ENCODE data around the gene SIPA1L3.

Gene SIPA1L3

GRCh38 chr19:38164526-38164925 is 257.5 kb downstream of the SIPA1L3 start:
- Histone ChIP-seq H3K9me3 (ENCODE audit: control insufficient read depth, insufficient read depth, low read length) (0 out of 2 replicates have a peak, but pooled peaks cover 4% of the 10 kb centered on the region), H3K9ac (ENCODE audit: low read depth, low read length) (no peak overlapping the region), H3K27me3 (ENCODE audit: control insufficient read depth, insufficient read depth, low read length) (no peaks in the 10 kb centered on the region), H3K36me3 (ENCODE audit: control insufficient read depth, insufficient read depth, low read length) (peaks cover 46% of the 10 kb centered on the region), H3K4me1 (ENCODE audit: control insufficient read depth, insufficient read depth, low read length) (peaks cover 7% of the 10 kb centered on the region), H3K27ac (ENCODE audit: low read depth, low read length) (no peak overlapping the region), H3K4me3 (ENCODE audit: low read depth, low read length) (no peak overlapping the region)

DNA sequence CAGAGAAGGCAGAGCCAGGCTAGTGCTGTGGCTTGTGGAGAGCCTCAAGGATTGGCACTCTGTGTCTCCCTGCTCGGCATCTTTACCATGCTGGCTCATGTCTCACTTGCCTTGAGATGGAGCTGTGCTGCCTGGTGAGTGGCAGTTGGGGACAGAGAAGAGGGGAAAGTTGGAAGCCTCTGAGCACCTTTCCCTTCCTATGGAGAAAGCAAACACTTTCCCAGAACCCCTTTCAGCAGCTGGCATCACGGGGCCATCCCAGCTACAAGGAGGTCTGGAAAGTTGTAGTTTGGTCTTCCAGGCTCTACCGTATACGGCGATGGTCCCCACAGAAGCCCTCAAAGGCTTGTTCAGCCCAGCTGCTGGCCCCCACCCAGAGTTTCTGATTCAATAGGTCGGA is 258.3 kb downstream of the SIPA1L3 start:
- Histone ChIP-seq H3K4me1 (ENCODE audit: control insufficient read depth, insufficient read depth, low read length) (peaks cover 11% of the 10 kb centered on the region), H3K36me3 (ENCODE audit: control insufficient read depth, insufficient read depth, low read length) (peaks cover 45% of the 10 kb centered on the region), H3K9me3 (ENCODE audit: control insufficient read depth, insufficient read depth, low read length) (0 out of 2 replicates have a peak, but pooled peaks cover 4% of the 10 kb centered on the region), H3K27me3 (ENCODE audit: control insufficient read depth, insufficient read depth, low read length) (no peaks in the 10 kb centered on the region), H3K27ac (ENCODE audit: low read depth, low read length) (no peak overlapping the region), H3K4me3 (ENCODE audit: low read depth, low read length) (no peak overlapping the region), H3K9ac (ENCODE audit: low read depth, low read length) (no peak overlapping the region)

- no peak overlapping the region for H3K4me3 ChIP-seq (ENCODE audit: low read depth, low read length)
- peaks cover 11% of the 10 kb centered on the region for H3K4me1 ChIP-seq (ENCODE audit: control insufficient read depth, insufficient read depth, low read length)
- H3K27ac ChIP-seq (ENCODE audit: low read depth, low read length), result no peak overlapping the region
- H3K27me3 ChIP-seq (ENCODE audit: control insufficient read depth, insufficient read depth, low read length), result no peaks in the 10 kb centered on the region
- no peaks in the 10 kb centered on the region for H3K9me3 ChIP-seq (ENCODE audit: control insufficient read depth, insufficient read depth, low read length)
- H3K36me3 ChIP-seq (ENCODE audit: control insufficient read depth, insufficient read depth, low read length), result peaks cover 28% of the 10 kb centered on the region
- H3K9ac ChIP-seq (ENCODE audit: low read depth, low read length), result no peak overlapping the region
Measured at GRCh38 chr19:38168637-38169036, 261.6 kb downstream of the SIPA1L3 start.

- Histone ChIP-seq H3K27me3 (ENCODE audit: control insufficient read depth, insufficient read depth, low read length) (no peaks in the 10 kb centered on the region), H3K9ac (ENCODE audit: low read depth, low read length) (no peak overlapping the region)
Measured at GRCh38 chr19:38170334-38170733, 263.3 kb downstream of the SIPA1L3 start.

GRCh38 chr19:38172001-38172400 is 265.0 kb downstream of the SIPA1L3 start:
- Histone ChIP-seq H3K36me3 (ENCODE audit: control insufficient read depth, insufficient read depth, low read length) (peaks cover 4% of the 10 kb centered on the region), H3K4me3 (ENCODE audit: low read depth, low read length) (no peak overlapping the region), H3K9ac (ENCODE audit: low read depth, low read length) (no peak overlapping the region), H3K27me3 (ENCODE audit: control insufficient read depth, insufficient read depth, low read length) (no peaks in the 10 kb centered on the region), H3K4me1 (ENCODE audit: control insufficient read depth, insufficient read depth, low read length) (peaks cover 11% of the 10 kb centered on the region), H3K27ac (ENCODE audit: low read depth, low read length) (no peak overlapping the region), H3K9me3 (ENCODE audit: control insufficient read depth, insufficient read depth, low read length) (no peaks in the 10 kb centered on the region)

More at GRCh38 chr19:38170334-38170733, 263.3 kb downstream of the SIPA1L3 start:
- Histone ChIP-seq H3K27ac (ENCODE audit: low read depth, low read length) (no peak overlapping the region), H3K9me3 (ENCODE audit: control insufficient read depth, insufficient read depth, low read length) (no peaks in the 10 kb centered on the region), H3K4me3 (ENCODE audit: low read depth, low read length) (no peak overlapping the region), H3K4me1 (ENCODE audit: control insufficient read depth, insufficient read depth, low read length) (peaks cover 11% of the 10 kb centered on the region), H3K36me3 (ENCODE audit: control insufficient read depth, insufficient read depth, low read length) (peaks cover 12% of the 10 kb centered on the region)

DNA sequence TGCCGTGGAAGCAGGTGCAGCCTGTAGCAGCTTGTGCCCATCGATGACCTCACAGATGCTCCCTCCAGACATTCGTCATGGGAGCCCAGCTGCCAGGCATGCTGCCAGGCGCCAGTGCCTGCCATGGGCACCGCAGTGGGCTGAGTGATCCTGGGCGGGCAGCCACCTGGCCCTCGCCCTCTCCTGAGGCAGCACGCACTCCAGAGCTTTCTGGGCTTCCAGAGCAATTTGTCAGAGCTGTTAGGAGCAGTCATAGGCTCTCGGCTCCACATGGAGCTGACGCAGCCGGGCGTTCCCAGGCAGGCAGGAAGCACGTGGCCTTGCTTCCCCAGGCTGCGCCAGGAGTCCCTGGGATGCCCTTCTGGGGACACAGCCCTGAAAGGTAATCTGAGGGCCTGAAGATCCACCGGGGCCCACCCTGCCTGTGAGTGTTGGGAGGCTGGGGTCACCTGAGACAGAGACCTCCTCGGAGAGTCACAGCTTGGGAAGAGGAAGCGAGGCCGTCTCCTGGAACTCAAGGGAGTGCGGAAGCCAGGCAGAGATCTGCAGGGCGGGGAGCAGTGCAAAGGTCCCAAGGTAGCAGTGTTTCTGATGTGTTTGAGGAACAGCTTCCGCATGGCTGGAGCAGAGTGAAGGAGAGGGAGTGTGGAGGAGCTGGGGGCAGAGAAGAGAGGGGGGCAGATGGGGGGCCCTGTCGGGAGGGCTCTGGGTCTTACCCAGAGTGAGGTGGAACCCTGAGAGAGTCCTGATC is 266.5 kb downstream of the SIPA1L3 start:
- H3K27me3 ChIP-seq (ENCODE audit: control insufficient read depth, insufficient read depth, low read length), result no peaks in the 10 kb centered on the region
- H3K4me3 ChIP-seq (ENCODE audit: low read depth, low read length), result no peak overlapping the region
- no peaks in the 10 kb centered on the region for H3K9me3 ChIP-seq (ENCODE audit: control insufficient read depth, insufficient read depth, low read length)
- H3K9ac ChIP-seq (ENCODE audit: low read depth, low read length), result no peak overlapping the region
- no peak overlapping the region for H3K27ac ChIP-seq (ENCODE audit: low read depth, low read length)
- H3K4me1 ChIP-seq (ENCODE audit: control insufficient read depth, insufficient read depth, low read length), result peaks cover 9% of the 10 kb centered on the region
- H3K36me3 ChIP-seq (ENCODE audit: control insufficient read depth, insufficient read depth, low read length), result peaks cover 4% of the 10 kb centered on the region

DNA sequence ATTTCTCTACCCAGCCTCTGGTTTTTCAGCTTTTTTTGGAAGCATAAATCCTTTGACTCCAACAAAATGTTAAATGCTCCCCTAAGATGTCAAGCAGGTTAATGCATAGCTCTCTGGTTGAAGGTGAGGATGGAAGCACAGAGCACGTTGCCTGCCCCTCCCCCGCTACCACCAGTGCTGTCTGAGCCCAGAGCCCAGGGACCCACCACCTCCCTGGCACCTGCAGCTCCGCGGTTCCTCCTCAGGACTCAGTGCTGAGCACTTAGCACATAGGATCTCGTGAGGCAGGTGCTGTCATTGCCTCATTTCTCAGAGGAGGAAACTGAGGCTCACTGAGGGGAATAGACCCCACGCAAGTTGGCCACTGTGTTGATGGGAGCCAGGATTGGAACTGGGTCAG is 268.4 kb downstream of the SIPA1L3 start:
- no peak overlapping the region for H3K27ac ChIP-seq (ENCODE audit: low read depth, low read length)
- no peaks in the 10 kb centered on the region for H3K36me3 ChIP-seq (ENCODE audit: control insufficient read depth, insufficient read depth, low read length)
- peaks cover 4% of the 10 kb centered on the region; the same call in 1 of the 2 replicates for H3K9me3 ChIP-seq (ENCODE audit: control insufficient read depth, insufficient read depth, low read length)
- H3K4me1 ChIP-seq (ENCODE audit: control insufficient read depth, insufficient read depth, low read length), result no peaks in the 10 kb centered on the region
- no peak overlapping the region for H3K9ac ChIP-seq (ENCODE audit: low read depth, low read length)
- H3K4me3 ChIP-seq (ENCODE audit: low read depth, low read length), result no peak overlapping the region
- no peaks in the 10 kb centered on the region for H3K27me3 ChIP-seq (ENCODE audit: control insufficient read depth, insufficient read depth, low read length)

- Histone ChIP-seq H3K36me3 (ENCODE audit: control insufficient read depth, insufficient read depth, low read length) (peaks cover 6% of the 10 kb centered on the region; the same call in 1 of the 2 replicates), H3K27ac (ENCODE audit: low read depth, low read length) (no peak overlapping the region), H3K9ac (ENCODE audit: low read depth, low read length) (no peak overlapping the region), H3K4me3 (ENCODE audit: low read depth, low read length) (no peak overlapping the region), H3K9me3 (ENCODE audit: control insufficient read depth, insufficient read depth, low read length) (peaks cover 4% of the 10 kb centered on the region; the same call in 1 of the 2 replicates), H3K27me3 (ENCODE audit: control insufficient read depth, insufficient read depth, low read length) (no peaks in the 10 kb centered on the region), H3K4me1 (ENCODE audit: control insufficient read depth, insufficient read depth, low read length) (0 out of 2 replicates have a peak, but pooled peaks cover 12% of the 10 kb centered on the region)
Measured at GRCh38 chr19:38180071-38180470, 273.1 kb downstream of the SIPA1L3 start.

- no peaks in the 10 kb centered on the region for H3K27me3 ChIP-seq (ENCODE audit: control insufficient read depth, insufficient read depth, low read length)
- H3K27ac ChIP-seq (ENCODE audit: low read depth, low read length), result no peak overlapping the region
- H3K9ac ChIP-seq (ENCODE audit: low read depth, low read length), result no peak overlapping the region
- peaks cover 4% of the 10 kb centered on the region; the same call in 1 of the 2 replicates for H3K9me3 ChIP-seq (ENCODE audit: control insufficient read depth, insufficient read depth, low read length)
- peaks cover 12% of the 10 kb centered on the region; the same call in 1 of the 2 replicates for H3K36me3 ChIP-seq (ENCODE audit: control insufficient read depth, insufficient read depth, low read length)
- 0 out of 2 replicates have a peak, but pooled peaks cover 12% of the 10 kb centered on the region for H3K4me1 ChIP-seq (ENCODE audit: control insufficient read depth, insufficient read depth, low read length)
- H3K4me3 ChIP-seq (ENCODE audit: low read depth, low read length), result no peak overlapping the region; the same call in 1 of the 2 replicates
Measured at GRCh38 chr19:38182536-38183210, 275.7 kb downstream of the SIPA1L3 start.

- Histone ChIP-seq H3K9me3 (ENCODE audit: control insufficient read depth, insufficient read depth, low read length) (peaks cover 4% of the 10 kb centered on the region; the same call in 1 of the 2 replicates), H3K27me3 (ENCODE audit: control insufficient read depth, insufficient read depth, low read length) (no peaks in the 10 kb centered on the region), H3K36me3 (ENCODE audit: control insufficient read depth, insufficient read depth, low read length) (peaks cover 12% of the 10 kb centered on the region; the same call in 1 of the 2 replicates), H3K4me1 (ENCODE audit: control insufficient read depth, insufficient read depth, low read length) (0 out of 2 replicates have a peak, but pooled peaks cover 12% of the 10 kb centered on the region), H3K4me3 (ENCODE audit: low read depth, low read length) (peak overlapping the region; percentile 54), H3K9ac (ENCODE audit: low read depth, low read length) (no peak overlapping the region), H3K27ac (ENCODE audit: low read depth, low read length) (no peak overlapping the region)
Measured at GRCh38 chr19:38183251-38183897, 276.4 kb downstream of the SIPA1L3 start.
